ENCODE measurements around the gene CHST11.
"Not testable (repeated sequence)": the region's sequence is repeated elsewhere in the genome, so short reads cannot be mapped to it uniquely, and the experiment has no call there.

Gene CHST11

GRCh38 chr12:104551313-104551931, 94.7 kb downstream of the CHST11 start:
- peaks cover 44% of the 10 kb centered on the region for H3K36me3 Mint-ChIP-seq (ENCODE audit: low read depth)
- peak overlapping the region; percentile 12 for H3K4me3 Mint-ChIP-seq
- no peak overlapping the region for H3K27ac Mint-ChIP-seq
- H3K4me1 Mint-ChIP-seq, result peaks cover 58% of the 10 kb centered on the region
- peaks cover 8% of the 10 kb centered on the region for H3K27me3 Mint-ChIP-seq (ENCODE audit: low read depth, poor library complexity)
- peaks cover 33% of the 10 kb centered on the region for H3K9me3 Mint-ChIP-seq
- no peak for TF ChIP-seq CTCF (IDR thresholded peaks at IDR 0.05)
- DNase-seq, result no peak

- H3K4me3 Mint-ChIP-seq, result no peak overlapping the region
- no peak overlapping the region for H3K27ac Mint-ChIP-seq
- peaks cover 65% of the 10 kb centered on the region for H3K4me1 Mint-ChIP-seq
- peaks cover 5% of the 10 kb centered on the region for H3K27me3 Mint-ChIP-seq (ENCODE audit: low read depth, poor library complexity)
- H3K36me3 Mint-ChIP-seq (ENCODE audit: low read depth), result peaks cover 30% of the 10 kb centered on the region
- peaks cover 19% of the 10 kb centered on the region for H3K9me3 Mint-ChIP-seq
- TF ChIP-seq CTCF (IDR thresholded peaks at IDR 0.05), result no peak
- no peak for DNase-seq
Measured at GRCh38 chr12:104553421-104553820, 96.7 kb downstream of the CHST11 start.

GRCh38 chr12:104555648-104556047, 98.9 kb downstream of the CHST11 start:
- Mint-ChIP-seq H3K27me3 (ENCODE audit: low read depth, poor library complexity) (peaks cover 5% of the 10 kb centered on the region), H3K9me3 (peaks cover 17% of the 10 kb centered on the region), H3K27ac (no peak overlapping the region), H3K36me3 (ENCODE audit: low read depth) (peaks cover 19% of the 10 kb centered on the region), H3K4me1 (peaks cover 50% of the 10 kb centered on the region), H3K4me3 (no peak overlapping the region)
- no peak for DNase-seq
- TF ChIP-seq CTCF (IDR thresholded peaks at IDR 0.05), result no peak

GRCh38 chr12:104557488-104558195, 100.9 kb downstream of the CHST11 start:
- Mint-ChIP-seq H3K27me3 (ENCODE audit: low read depth, poor library complexity) (no peaks in the 10 kb centered on the region), H3K36me3 (ENCODE audit: low read depth) (peaks cover 17% of the 10 kb centered on the region), H3K9me3 (peaks cover 16% of the 10 kb centered on the region), H3K4me3 (no peak overlapping the region), H3K4me1 (peaks cover 36% of the 10 kb centered on the region), H3K27ac (peak overlapping the region; percentile 86)
- DNase-seq, result no peak
- no peak for TF ChIP-seq CTCF (IDR thresholded peaks at IDR 0.05)

GRCh38 chr12:104560881-104561280, 104.1 kb downstream of the CHST11 start:
- Mint-ChIP-seq H3K36me3 (ENCODE audit: low read depth) (peaks cover 22% of the 10 kb centered on the region), H3K4me1 (peaks cover 23% of the 10 kb centered on the region), H3K27me3 (ENCODE audit: low read depth, poor library complexity) (peaks cover 5% of the 10 kb centered on the region), H3K27ac (no peak overlapping the region), H3K4me3 (no peak overlapping the region), H3K9me3 (peaks cover 24% of the 10 kb centered on the region)
- no peak for DNase-seq
- TF ChIP-seq CTCF (IDR thresholded peaks at IDR 0.05), result no peak

- H3K27ac Mint-ChIP-seq, result no peak overlapping the region
- peaks cover 10% of the 10 kb centered on the region for H3K4me1 Mint-ChIP-seq
- peaks cover 35% of the 10 kb centered on the region for H3K9me3 Mint-ChIP-seq
Measured at GRCh38 chr12:104562763-104563162, 106.0 kb downstream of the CHST11 start.

GRCh38 chr12:104564662-104565061, 107.9 kb downstream of the CHST11 start:
- H3K36me3 Mint-ChIP-seq (ENCODE audit: low read depth), result peaks cover 38% of the 10 kb centered on the region
- H3K9me3 Mint-ChIP-seq, result peaks cover 35% of the 10 kb centered on the region
- not testable (repeated sequence) for H3K4me3 Mint-ChIP-seq; DNase-seq; H3K27ac Mint-ChIP-seq; H3K4me1 Mint-ChIP-seq; H3K27me3 Mint-ChIP-seq (ENCODE audit: low read depth, poor library complexity)

More at GRCh38 chr12:104562763-104563162, 106.0 kb downstream of the CHST11 start:
- no peak for TF ChIP-seq CTCF (IDR thresholded peaks at IDR 0.05)
- H3K4me3 Mint-ChIP-seq, result no peak overlapping the region
- DNase-seq, result no peak
- H3K27me3 Mint-ChIP-seq (ENCODE audit: low read depth, poor library complexity), result peaks cover 5% of the 10 kb centered on the region
- peaks cover 38% of the 10 kb centered on the region for H3K36me3 Mint-ChIP-seq (ENCODE audit: low read depth)

All from nephron progenitor cell (in vitro differentiated cells).